ENCODE results near the gene PTPRK.

DNA sequence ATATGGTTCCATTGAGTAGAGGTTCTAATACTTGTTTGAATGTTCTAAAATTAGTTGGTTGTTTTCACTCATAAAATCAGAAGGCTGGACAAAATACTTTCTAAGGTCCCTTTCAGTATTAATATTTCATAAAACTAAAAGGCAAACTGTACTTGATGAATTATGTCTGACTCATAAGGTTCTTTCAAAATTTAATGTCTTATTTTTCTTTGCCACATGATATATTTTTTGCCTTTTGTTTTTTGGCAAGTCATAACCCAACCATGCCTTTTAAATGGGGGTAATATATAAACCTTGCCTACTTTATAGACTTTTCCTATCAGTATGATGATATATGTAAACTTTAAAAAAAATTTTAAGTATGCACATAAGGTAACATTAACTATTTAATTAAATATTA, 244.7 kb downstream of the PTPRK start:
- TF ChIP-seq POLR2A (IDR thresholded peaks at IDR 0.05; ENCODE audit: low read length) (no peak), GATA1 (IDR thresholded peaks at IDR 0.05; ENCODE audit: low read depth, low read length) (no peak)

Data from erythroblast (primary cell).